Stimulated activated CD4-positive, alpha-beta T cell treated with anti-CD3 and anti-CD28 coated beads, Interleukin-12 subunit alpha, Interleukin-12 subunit beta, amount 100 ng/mL, for 48 hours (primary cell): Measurements from ENCODE around the gene CREB5.
A peak's percentile ranks its signal among the peaks of the same experiment; 100 is the strongest.

ENCODE experiments used
- DNase-seq, 3 donors: peaks; one replicate each; pipeline ENCODE4 v3.0.0-alpha.2; 2020; ENCODE audit warnings: low read depth in 2 of 3, low spot score in 1 of 3

Gene CREB5

DNA sequence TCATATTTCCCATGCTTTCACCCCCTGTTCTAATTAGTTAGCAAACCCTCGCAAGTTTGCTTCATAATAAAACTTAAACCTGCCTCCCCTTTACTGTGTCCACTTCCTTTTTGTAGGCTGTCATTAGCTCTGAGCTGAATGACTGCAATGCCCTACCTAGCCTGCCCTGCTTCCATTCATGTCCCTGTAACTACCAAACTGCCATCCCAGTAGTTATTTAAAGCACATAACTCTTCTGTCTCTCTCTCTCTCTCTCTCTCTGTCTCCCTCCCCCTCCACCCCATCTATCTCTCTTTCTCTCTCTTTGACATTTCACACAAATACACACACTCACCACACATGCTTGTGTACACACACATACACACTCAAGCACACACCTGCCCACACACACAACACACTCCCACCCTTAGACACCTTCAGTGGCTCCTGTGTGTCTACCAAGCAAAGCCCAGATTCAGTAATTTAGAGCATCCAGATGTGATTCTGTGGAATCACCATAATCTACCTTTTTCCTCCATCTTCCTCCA lies 430.5 kb downstream of the CREB5 start:
- DNase-seq: no peak

GRCh38 chr7:28845106-28845505 lies 432.8 kb downstream of the CREB5 start:
- no peak for DNase-seq

DNA sequence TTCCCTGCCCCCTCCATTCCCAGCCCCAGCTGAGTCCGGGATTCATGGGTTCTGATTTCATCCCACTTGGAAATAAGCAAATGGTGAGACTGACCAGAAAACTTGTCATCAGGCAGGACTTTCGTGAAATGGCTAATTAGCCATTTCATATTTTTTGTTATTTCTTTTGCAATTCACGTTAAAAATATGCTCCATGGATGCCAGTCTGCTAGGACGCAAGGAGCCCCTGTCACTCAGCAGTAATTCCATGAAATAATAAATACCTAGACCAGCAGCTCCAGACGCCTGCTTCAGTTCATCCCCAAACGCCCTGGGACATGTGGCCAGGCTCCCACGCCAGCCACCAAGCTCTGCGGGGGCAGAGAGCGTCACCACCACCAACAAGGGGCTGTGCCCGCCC lies 434.9 kb downstream of the CREB5 start:
- DNase-seq: no peak

- no peak for DNase-seq
Observed at GRCh38 chr7:28847681-28848080, 435.4 kb downstream of the CREB5 start.

GRCh38 chr7:28848906-28849305 lies 436.6 kb downstream of the CREB5 start:
- DNase-seq: no peak

GRCh38 chr7:28850699-28851098 lies 438.4 kb downstream of the CREB5 start:
- DNase-seq: no peak

DNA sequence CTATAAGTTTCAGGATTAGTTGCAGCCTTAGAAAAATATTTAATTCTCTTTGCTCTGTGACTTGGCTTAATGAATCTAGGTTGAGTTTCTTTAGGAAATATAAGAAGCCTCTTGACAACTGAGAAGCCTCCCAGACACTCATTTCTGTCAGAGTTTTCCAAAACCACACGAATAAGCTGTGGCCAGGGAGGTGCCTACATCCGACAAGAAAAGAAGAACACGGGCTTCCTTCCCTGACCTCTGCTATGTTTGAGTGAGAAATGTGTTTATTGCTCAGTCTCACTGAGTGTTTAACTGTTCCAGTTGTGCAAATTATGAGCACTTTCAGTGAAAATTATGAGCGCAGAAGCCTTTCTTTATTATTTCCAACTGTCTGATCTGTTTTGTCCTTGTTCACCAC lies 440.8 kb downstream of the CREB5 start:
- no peak for DNase-seq

DNA sequence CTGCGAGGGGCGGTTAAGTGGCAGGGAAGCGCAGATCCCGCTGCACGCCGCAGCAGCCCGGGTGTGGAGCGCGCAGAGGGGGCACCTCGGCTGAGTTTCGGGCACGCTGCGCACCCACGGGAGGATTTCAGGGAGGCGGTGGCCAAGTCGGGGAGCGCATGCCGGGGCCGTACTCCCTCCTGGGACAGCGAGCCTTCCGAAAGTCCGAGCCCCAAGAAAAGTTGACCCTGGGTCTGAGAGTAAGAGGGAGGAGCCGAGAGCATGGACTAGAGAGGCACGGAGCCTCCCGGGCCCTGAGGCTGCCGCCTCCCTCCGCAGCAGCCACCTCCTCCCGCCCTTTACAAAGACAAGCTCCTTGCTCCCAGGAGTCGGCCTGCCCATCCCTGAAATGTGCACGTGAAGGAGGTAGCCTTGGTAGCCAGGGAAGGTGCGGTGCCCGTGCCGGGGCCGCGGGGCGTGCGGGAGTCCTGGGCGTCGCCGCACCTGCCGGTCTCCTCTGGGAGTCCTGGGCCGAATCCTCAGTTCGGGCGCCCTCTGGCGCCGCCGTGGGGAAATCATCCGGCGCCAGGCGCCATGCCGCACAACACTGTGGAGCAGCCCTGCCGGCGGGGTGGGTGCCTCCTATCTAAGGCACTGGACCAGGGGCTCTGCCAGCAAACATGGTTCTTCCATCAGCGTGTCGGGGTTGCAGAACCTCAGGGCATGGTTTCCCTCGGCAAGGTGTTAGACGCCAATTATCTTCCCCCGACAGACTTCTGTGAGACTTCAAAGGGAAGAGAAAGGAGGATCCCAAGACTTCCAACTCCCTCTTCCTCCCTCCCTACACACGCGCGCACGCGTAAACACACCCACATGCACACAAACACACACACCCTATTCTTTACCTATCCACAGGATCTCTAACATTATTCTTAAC lies 441.8 kb downstream of the CREB5 start:
- peak; percentile 55 to 64 (median 60) for DNase-seq

DNA sequence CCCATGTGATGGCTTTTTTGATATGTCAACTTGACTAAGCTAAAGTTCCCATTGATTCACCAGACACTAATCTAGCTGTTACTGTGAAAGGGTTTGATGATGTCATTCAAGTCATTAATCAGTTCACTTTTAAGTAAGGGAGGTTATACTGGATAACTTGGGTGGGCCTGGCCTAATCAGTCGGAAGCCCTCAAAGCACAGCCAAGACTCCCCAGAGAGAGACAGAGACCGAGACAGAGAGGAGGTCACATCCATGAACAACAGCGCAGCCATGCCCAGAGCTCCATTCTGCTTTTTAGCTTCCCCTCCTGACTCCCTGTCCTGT lies 442.4 kb downstream of the CREB5 start:
- DNase-seq: no peak

DNA sequence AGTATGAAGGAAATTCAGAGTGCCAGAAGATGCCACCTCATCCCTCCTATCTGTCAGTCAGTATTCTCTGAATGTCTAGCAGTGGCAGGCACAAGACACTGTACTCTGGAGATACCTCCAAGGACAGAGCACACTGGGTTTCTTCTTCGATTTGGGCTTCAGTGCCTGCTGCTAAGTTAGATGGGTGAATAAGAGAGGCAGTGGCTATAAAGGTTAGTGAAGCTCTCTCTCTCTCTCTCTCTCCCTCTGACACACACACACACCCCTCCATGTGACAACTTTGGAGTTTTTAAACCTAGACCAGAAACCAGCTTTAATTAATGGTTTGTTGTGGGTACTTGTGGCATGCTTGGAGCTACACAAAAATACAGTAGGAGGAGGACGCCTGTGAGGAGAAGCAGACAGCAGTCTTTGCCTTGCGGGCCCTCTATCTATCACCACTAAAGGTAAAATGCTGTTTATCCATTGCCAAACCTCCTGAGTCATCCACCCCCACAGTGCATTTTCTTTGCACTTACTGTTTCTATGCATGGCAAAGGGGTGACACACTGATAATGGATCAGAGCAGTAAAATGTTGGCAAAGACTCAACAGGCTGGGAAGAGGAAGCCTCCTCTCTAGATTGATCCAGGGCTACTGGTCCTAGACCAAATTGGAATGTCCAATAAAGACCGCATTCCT lies 443.4 kb downstream of the CREB5 start:
- no peak for DNase-seq

DNA sequence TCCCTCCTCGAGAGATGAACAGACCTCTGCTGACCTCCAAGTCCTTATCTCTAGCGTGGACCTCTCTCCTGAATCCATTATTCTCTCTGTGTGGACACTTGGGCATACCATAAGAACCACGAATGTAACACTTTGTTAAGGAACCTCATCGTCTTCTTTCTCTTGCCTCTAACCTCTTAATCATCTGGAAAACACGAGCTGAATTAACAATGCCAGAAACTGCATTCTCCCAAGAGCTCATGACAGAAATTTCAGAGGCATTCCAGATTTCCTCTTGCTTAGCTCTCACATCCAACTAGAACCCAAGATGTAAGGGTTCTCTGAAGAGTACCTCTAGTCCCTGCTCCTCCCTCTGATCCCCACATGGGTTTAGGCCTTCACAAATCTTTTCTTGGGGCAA lies 444.3 kb downstream of the CREB5 start:
- no peak for DNase-seq

GRCh38 chr7:28858206-28858605 lies 445.9 kb downstream of the CREB5 start:
- no peak for DNase-seq

- no peak for DNase-seq
Observed at GRCh38 chr7:28858895-28859294, 446.6 kb downstream of the CREB5 start.

DNA sequence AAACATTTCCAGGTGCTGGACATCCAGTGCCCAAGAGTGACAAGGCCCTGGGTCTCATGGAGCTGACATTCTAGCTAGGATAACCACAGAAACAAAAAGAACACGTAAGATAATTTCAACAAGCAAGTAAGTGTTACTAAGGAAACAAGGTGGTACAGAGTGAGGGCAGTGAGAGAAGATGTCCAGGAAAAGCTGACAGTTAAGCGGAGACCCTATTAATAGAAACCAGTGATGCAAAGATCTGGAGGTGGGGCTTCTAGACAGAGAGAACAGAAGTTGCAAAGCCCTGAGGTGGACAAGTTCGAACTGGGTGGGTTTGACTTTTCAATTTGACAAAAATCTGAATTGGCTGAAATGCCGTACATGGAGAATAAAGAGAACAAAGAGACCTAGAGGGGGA lies 449.5 kb downstream of the CREB5 start:
- no peak for DNase-seq

GRCh38 chr7:28862595-28863272 lies 450.4 kb downstream of the CREB5 start:
- DNase-seq: no peak

DNA sequence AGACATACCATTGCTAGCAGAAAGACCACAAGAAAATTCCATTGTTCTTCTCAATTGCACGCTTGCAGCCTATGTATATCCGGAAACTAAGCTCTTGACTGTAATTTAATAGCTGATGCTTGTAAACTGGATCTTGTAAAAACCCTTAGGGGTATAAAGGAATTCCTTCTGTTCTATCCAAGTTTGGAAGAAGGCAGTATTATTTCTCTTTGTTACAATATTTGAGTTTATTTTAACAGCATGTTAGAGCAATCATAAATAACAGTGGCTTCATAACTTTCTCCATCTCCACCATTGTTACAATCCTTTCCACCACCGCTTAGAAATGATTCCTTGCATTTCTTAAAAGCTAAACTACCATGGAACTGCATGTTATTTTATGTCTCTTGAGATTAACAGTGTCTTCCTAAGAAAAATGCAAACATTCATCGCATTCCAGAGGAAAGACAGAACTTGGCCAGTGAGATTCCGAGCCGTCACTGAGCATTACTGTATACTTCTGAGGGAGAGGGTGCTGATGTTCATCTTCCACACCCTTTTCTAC lies 453.4 kb downstream of the CREB5 start:
- DNase-seq: no peak

DNA sequence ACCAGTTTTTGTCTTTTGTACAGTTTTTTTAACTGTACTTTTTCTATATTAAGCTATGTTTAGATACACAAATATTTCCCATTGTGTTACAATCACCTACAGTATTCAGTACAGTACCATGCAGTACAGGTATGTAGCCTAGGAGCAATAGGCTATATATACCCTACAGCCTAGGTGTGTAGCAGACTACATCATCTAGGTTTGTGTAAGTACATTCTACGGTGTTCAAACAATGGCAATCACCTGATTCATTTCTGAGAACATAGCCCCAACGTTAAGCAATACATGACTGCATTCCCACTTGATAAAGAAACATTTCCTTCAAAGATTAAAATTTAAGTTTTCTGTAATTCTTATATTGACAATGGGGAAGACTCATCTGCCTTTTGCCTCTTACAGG lies 456.4 kb downstream of the CREB5 start:
- no peak for DNase-seq

DNA sequence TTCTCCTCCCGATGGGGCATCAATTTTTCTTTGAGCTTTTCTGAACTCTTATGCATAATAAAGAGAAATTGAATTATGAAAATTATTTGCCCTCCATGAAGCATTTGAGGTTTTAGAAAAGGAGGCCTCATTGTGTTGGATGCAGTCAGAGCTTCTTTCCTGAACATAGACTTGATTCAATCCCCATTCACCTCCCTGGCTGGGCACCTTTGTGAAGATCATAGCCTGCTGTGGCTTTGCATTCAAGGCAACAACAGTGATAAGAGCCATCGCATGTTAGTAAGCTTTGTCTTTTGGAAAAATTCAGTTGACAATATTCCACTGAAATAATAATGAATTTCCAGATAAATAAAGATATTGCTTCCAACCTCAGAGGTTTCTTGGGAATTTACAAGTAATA lies 458.8 kb downstream of the CREB5 start:
- no peak for DNase-seq

DNA sequence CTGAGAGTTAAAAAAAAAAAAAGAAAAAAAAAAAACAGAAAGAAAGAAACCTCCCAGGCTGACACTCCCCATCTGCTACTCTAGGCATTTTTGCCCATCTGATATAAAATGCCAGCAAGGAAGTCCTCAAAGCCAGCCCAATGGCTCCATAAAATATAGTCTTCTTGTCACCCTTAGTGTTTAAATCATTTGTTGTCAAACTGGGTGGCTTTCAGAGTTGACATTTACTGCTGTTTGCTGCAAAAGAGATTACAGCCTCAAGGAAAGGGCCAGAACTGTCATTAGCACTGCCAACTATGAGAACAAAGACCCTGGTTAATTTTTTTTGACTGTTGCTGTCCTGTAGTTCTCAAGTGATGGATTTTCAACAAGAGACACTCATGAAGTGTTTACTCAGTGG lies 459.3 kb downstream of the CREB5 start:
- DNase-seq: no peak

- DNase-seq: no peak
Observed at GRCh38 chr7:28872226-28872625, 459.9 kb downstream of the CREB5 start.

GRCh38 chr7:28873365-28873764 lies 461.0 kb downstream of the CREB5 start:
- DNase-seq: no peak

DNA sequence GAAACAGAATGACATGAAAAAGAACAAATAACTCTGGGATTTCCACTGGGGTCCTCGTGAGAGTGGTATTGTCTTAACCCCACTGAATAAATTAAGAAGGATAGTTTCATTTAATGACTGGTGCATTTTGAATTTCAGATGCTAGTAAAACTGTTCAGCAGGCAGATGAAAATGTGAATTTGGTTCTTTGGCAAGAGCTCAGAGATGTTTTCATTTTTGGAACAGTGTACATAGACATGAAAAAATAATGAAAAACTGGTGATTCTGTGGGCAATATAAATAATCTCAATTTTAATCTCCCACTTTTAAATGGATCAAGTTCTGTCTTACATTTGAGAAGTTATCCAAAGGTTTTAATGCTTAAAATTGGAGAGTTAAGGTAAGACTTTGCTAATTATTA lies 461.7 kb downstream of the CREB5 start:
- no peak for DNase-seq
